ENCODE data around the gene MYL10. TPM values are rescaled to one million over a fixed set of nuclear protein-coding genes. Genes with fewer than 3 reads are reported as not detected.
"Not testable (repeated sequence)": the region's sequence is repeated elsewhere in the genome, so short reads cannot be mapped to it uniquely, and the experiment has no call there.

The MYL10 gene
- total RNA-seq, 1 donor from 2014 or later, result not detected

DNA sequence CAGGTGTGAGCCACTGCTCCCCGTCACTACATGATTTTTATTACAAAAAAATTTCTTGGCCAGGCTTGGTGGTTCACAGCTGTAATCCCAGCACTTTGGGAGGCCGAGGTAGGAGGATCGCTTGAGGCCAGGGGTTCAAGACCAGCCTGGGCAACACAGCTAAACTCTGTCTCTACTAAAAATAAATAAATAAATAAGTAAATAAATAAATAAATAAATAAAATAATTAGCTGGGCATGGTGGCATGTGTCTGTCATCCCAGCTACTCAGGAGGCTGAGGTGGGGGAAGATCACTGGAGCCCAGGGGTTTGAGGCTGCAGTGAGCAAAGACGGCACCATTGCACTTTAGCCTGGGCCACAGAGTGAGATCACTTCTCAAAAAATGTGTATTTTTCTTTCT, 10.0 kb upstream of the MYL10 start:
- H3K4me1 Mint-ChIP-seq (ENCODE audit: low read depth); H3K27ac Mint-ChIP-seq; H3K27me3 Mint-ChIP-seq (ENCODE audit: low read depth); DNase-seq (ENCODE audit: low spot score); intact Hi-C loops (cut with micrococcal nuclease); H3K4me3 Mint-ChIP-seq (ENCODE audit: low read depth); H3K36me3 Mint-ChIP-seq (ENCODE audit: low read depth); H3K9me3 Mint-ChIP-seq: not testable (repeated sequence)

DNA sequence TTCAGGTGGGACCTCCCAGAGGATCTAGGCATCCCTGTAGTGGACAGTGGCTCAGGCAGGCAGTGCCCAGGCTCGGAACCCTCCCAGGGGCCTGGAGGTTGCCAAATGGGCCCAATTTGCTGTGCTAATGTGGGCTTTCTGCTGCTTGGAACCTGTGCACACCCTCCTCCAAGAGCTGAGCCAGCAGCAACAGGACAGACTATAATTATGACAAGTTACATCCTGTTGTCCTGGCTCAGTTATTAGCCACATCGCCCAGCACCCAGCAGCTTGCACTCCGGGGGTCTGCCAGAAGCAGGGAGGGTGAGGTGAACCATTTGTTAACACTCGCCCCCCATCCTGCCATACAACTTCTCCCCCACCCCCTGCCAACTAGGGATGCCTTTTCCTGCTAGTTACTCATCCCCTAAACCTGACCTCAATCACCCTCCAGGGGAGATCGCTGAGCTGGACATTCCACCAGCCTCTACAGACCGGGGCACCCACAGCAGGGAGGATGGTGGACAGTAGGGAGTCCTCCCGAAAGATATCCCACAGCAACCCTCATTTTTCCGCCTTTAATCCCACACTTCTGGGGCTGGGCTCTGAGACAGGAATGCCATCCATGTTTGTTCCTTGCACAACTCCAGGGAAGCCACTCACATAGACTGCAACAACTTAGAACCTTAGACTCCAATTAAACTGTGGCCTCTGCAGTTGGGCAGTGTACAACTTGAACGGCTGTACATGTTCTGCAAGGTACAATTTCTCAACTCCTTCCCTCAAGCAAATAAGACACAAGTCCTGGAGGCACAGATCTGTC, 7.9 kb upstream of the MYL10 start:
- H3K4me1 Mint-ChIP-seq (ENCODE audit: low read depth), result no peaks in the 10 kb centered on the region
- no peaks in the 10 kb centered on the region for H3K27me3 Mint-ChIP-seq (ENCODE audit: low read depth)
- H3K9me3 Mint-ChIP-seq, result no peaks in the 10 kb centered on the region
- H3K36me3 Mint-ChIP-seq (ENCODE audit: low read depth), result no peaks in the 10 kb centered on the region
- no peak for DNase-seq (ENCODE audit: low spot score)
- intact Hi-C loops (cut with micrococcal nuclease), result no loop called here
- no peak overlapping the region for H3K4me3 Mint-ChIP-seq (ENCODE audit: low read depth)
- H3K27ac Mint-ChIP-seq, result no peak overlapping the region

DNA sequence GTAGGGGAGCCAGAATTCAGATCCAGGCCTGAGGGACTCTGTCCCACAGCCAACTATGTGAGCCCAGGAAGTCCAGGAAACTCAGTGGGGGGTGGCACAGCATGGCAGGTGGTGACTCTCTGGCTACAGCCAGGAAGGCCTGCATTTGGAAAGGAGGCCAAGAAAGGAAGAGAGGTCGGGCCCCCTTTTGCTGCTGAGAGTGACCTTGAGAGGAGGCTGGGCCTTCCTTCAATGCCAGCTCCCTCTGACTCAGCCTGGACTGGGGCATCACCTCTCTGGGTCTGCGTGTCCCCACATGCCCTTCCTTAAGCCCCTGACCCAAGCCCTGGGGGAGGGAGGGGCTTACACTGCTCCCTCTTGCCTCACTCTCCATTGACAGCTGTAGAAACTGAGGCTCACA, 6.4 kb upstream of the MYL10 start:
- no peak for DNase-seq (ENCODE audit: low spot score)
- Mint-ChIP-seq H3K4me1 (ENCODE audit: low read depth) (no peaks in the 10 kb centered on the region), H3K27me3 (ENCODE audit: low read depth) (no peaks in the 10 kb centered on the region), H3K9me3 (no peaks in the 10 kb centered on the region), H3K36me3 (ENCODE audit: low read depth) (no peaks in the 10 kb centered on the region), H3K27ac (no peak overlapping the region), H3K4me3 (ENCODE audit: low read depth) (no peak overlapping the region)
- intact Hi-C loops (cut with micrococcal nuclease), result no loop called here

- no peaks in the 10 kb centered on the region for H3K36me3 Mint-ChIP-seq (ENCODE audit: low read depth)
- H3K4me3 Mint-ChIP-seq (ENCODE audit: low read depth), result no peak overlapping the region
- H3K4me1 Mint-ChIP-seq (ENCODE audit: low read depth), result no peaks in the 10 kb centered on the region
- H3K9me3 Mint-ChIP-seq, result no peaks in the 10 kb centered on the region
- intact Hi-C loops (cut with micrococcal nuclease), result no loop called here
- no peaks in the 10 kb centered on the region for H3K27me3 Mint-ChIP-seq (ENCODE audit: low read depth)
- H3K27ac Mint-ChIP-seq, result no peak overlapping the region
- no peak for DNase-seq (ENCODE audit: low spot score)
These were observed 5.2 kb upstream of the MYL10 start for GRCh38 chr7:101634196-101634717.

DNA sequence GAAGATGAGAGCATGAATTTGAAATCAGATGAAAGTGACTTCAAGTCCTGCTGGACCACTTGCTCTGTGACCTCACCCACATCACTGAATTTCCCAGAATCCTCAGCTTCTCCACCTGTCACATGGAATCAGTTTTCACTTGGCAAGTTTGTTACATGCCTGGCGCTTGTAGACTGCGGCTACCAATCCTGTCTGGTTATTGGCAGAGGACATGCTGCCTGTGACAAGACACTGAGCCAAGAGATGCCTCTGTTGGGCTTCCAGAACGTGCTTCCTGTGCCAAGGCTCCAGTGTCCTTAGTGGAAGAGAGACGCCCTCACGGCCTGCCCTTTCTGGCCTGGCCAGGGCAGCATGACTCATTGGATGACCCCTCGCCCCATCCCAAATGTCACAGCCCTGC, 4.4 kb upstream of the MYL10 start:
- no peak overlapping the region for H3K27ac Mint-ChIP-seq
- no peaks in the 10 kb centered on the region for H3K9me3 Mint-ChIP-seq
- intact Hi-C loops (cut with micrococcal nuclease), result no loop called here
- H3K4me3 Mint-ChIP-seq (ENCODE audit: low read depth), result no peak overlapping the region
- H3K27me3 Mint-ChIP-seq (ENCODE audit: low read depth), result no peaks in the 10 kb centered on the region
- H3K36me3 Mint-ChIP-seq (ENCODE audit: low read depth), result no peaks in the 10 kb centered on the region
- H3K4me1 Mint-ChIP-seq (ENCODE audit: low read depth), result no peaks in the 10 kb centered on the region
- no peak for DNase-seq (ENCODE audit: low spot score)

- Mint-ChIP-seq H3K9me3 (no peaks in the 10 kb centered on the region), H3K27ac (no peak overlapping the region), H3K4me1 (ENCODE audit: low read depth) (no peaks in the 10 kb centered on the region), H3K4me3 (ENCODE audit: low read depth) (no peak overlapping the region), H3K27me3 (ENCODE audit: low read depth) (no peaks in the 10 kb centered on the region), H3K36me3 (ENCODE audit: low read depth) (no peaks in the 10 kb centered on the region)
- intact Hi-C loops (cut with micrococcal nuclease), result no loop called here
- DNase-seq (ENCODE audit: low spot score), result no peak
These were observed 3.5 kb upstream of the MYL10 start for GRCh38 chr7:101632641-101633040.

GRCh38 chr7:101631224-101631714, 2.2 kb upstream of the MYL10 start:
- intact Hi-C loops (cut with micrococcal nuclease), result no loop called here
- no peaks in the 10 kb centered on the region for H3K4me1 Mint-ChIP-seq (ENCODE audit: low read depth)
- no peak for DNase-seq (ENCODE audit: low spot score)
- H3K4me3 Mint-ChIP-seq (ENCODE audit: low read depth), result no peak overlapping the region
- peaks cover under 1% of the 10 kb centered on the region for H3K27me3 Mint-ChIP-seq (ENCODE audit: low read depth)
- H3K9me3 Mint-ChIP-seq, result no peaks in the 10 kb centered on the region
- H3K27ac Mint-ChIP-seq, result no peak overlapping the region
- no peaks in the 10 kb centered on the region for H3K36me3 Mint-ChIP-seq (ENCODE audit: low read depth)

GRCh38 chr7:101630591-101630990, 1.5 kb upstream of the MYL10 start:
- Mint-ChIP-seq H3K9me3 (no peaks in the 10 kb centered on the region), H3K36me3 (ENCODE audit: low read depth) (no peaks in the 10 kb centered on the region), H3K4me3 (ENCODE audit: low read depth) (no peak overlapping the region), H3K27me3 (ENCODE audit: low read depth) (peaks cover 7% of the 10 kb centered on the region), H3K27ac (no peak overlapping the region), H3K4me1 (ENCODE audit: low read depth) (no peaks in the 10 kb centered on the region)
- DNase-seq (ENCODE audit: low spot score), result no peak
- intact Hi-C loops (cut with micrococcal nuclease), result no loop called here

DNA sequence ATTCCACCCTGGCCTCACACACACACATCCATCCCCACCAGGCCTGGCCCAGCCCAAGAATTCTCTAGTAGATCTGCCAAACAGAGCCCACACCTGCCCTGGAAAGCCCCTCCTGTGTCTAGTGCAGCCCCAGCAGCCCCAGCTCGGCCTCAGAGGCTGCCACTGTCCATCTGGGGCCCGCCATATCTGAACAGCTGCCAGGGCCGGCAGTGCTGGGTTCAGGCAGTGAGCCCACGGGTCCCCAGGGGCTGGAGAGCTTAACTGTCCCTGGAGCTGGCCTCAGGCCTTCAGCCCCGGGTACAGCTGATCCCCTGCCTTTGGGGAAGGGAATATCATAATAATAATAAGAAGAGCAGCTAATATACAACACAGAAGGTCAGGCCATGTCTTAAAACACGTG, 574 bp downstream of the MYL10 start:
- Mint-ChIP-seq H3K36me3 (ENCODE audit: low read depth) (no peaks in the 10 kb centered on the region), H3K4me1 (ENCODE audit: low read depth) (no peaks in the 10 kb centered on the region), H3K9me3 (no peaks in the 10 kb centered on the region), H3K27ac (no peak overlapping the region), H3K27me3 (ENCODE audit: low read depth) (peaks cover 18% of the 10 kb centered on the region), H3K4me3 (ENCODE audit: low read depth) (no peak overlapping the region)
- no peak for DNase-seq (ENCODE audit: low spot score)
- intact Hi-C loops (cut with micrococcal nuclease), result no loop called here

DNA sequence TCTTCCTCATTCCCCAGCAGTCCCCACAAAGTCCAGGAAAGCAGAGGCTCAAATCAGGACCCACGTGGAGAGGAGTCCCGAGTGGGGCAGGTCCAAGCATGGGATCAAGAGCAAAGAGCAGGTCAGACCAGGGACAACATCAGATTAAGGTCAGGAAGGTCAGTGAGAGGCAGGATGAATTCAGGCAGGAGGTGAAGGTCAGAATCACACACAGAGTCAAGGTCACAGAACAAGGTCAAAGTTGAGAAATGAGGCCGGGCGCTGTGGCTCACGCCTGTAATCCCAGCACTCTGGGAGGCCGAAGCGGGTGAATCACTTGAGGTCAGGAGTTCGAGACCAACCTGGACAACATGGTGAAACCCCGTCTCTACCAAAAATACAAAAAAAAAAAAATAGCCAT, 2.3 kb downstream of the MYL10 start:
- intact Hi-C loops (cut with micrococcal nuclease), result no loop called here
- no peak for DNase-seq (ENCODE audit: low spot score)
- Mint-ChIP-seq H3K27me3 (ENCODE audit: low read depth) (peaks cover 18% of the 10 kb centered on the region), H3K36me3 (ENCODE audit: low read depth) (no peaks in the 10 kb centered on the region), H3K4me3 (ENCODE audit: low read depth) (no peak overlapping the region), H3K4me1 (ENCODE audit: low read depth) (no peaks in the 10 kb centered on the region), H3K9me3 (no peaks in the 10 kb centered on the region), H3K27ac (no peak overlapping the region)

DNA sequence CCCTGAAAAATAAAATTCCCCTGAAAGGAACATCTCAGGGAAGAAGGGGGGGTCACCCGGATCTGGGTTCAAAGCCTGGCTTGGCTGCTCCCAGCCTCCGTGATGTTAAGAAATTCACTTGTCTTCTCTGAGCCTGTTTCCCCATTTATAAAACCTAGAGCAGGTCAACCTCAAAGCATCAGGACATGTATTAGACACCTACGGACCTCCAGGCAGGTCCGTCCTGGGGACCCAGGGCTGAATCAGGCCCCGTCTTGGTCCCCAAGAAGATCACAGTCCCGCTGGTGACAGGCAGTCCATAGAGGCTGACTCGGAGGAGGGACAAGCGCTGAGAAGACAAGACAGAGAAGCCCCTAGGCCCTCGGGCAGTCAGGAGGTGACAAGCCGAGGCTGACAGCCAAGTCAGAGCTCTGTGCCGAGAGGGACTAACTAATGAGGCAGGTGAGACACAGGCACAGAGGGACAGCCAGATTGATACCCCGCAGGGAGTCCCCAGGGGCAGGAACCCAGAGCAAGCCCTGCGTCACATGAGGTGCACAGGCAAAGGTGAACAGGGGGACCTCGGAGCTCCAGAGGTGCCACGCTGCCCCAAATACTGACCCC, 2.9 kb downstream of the MYL10 start:
- Mint-ChIP-seq H3K36me3 (ENCODE audit: low read depth) (no peaks in the 10 kb centered on the region), H3K4me3 (ENCODE audit: low read depth) (no peak overlapping the region), H3K27me3 (ENCODE audit: low read depth) (peaks cover 18% of the 10 kb centered on the region), H3K4me1 (ENCODE audit: low read depth) (no peaks in the 10 kb centered on the region), H3K9me3 (no peaks in the 10 kb centered on the region), H3K27ac (no peak overlapping the region)
- intact Hi-C loops (cut with micrococcal nuclease), result no loop called here
- DNase-seq (ENCODE audit: low spot score), result no peak

GRCh38 chr7:101625031-101625791, 3.9 kb downstream of the MYL10 start:
- Mint-ChIP-seq H3K36me3 (ENCODE audit: low read depth) (no peaks in the 10 kb centered on the region), H3K27me3 (ENCODE audit: low read depth) (peaks cover 18% of the 10 kb centered on the region), H3K27ac (no peak overlapping the region), H3K9me3 (no peaks in the 10 kb centered on the region), H3K4me3 (ENCODE audit: low read depth) (no peak overlapping the region), H3K4me1 (ENCODE audit: low read depth) (no peaks in the 10 kb centered on the region)
- no peak for DNase-seq (ENCODE audit: low spot score)
- intact Hi-C loops (cut with micrococcal nuclease), result no loop called here

Measured in activated T-helper 2 cell treated with anti-CD3 and anti-CD28 coated beads, Interferon-gamma antibody, Interleukin-2, Interleukin-4, amounts not matched to agents 10 μg/mL and 5 μg/mL and 100 μg/mL, durations not matched to agents 14 hours and 24 hours and 36 hours (primary cell).